H9 (cell line): Measurements from ENCODE around the gene CFAP46. TPM values are rescaled to one million over a fixed set of nuclear protein-coding genes. Genes with fewer than 3 reads are reported as not detected.
"Not testable (repeated sequence)": the region's sequence is repeated elsewhere in the genome, so short reads cannot be mapped to it uniquely, and the experiment has no call there.

Experiments
- DNase-seq: peaks from one replicate; pipeline ENCODE4 v3.0.0-alpha.2; 2017
- H2AFZ ChIP-seq: one replicate; pipeline ENCODE4 v1.6.1; 2013; ENCODE audit warnings: mild to moderate bottlenecking, low read length, control low read depth, moderate library complexity
- H2AK5ac ChIP-seq: 2 replicates; pipeline ENCODE4 v1.6.1; 2013; ENCODE audit warnings: low read length, control low read depth, mixed read lengths; ENCODE audit not compliant: insufficient read length
- H2BK120ac ChIP-seq: one replicate; pipeline ENCODE4 v1.6.1; 2013; ENCODE audit warnings: low read depth, mild to moderate bottlenecking, low read length, control low read depth, inconsistent platforms; ENCODE audit not compliant: poor library complexity, severe bottlenecking
- H2BK12ac ChIP-seq: 2 replicates; pipeline ENCODE4 v1.6.1; 2013; ENCODE audit warnings: low read length, control low read depth, mixed read lengths, low read depth; ENCODE audit not compliant: insufficient read length
- H2BK15ac ChIP-seq: 2 replicates; pipeline ENCODE4 v1.6.1; 2013; ENCODE audit warnings: low read depth, low read length, control low read depth
- H2BK20ac ChIP-seq: one replicate; pipeline ENCODE4 v1.6.1; 2013; ENCODE audit warnings: low read depth, mild to moderate bottlenecking, low read length, control low read depth, inconsistent platforms; ENCODE audit not compliant: poor library complexity, severe bottlenecking
- H2BK5ac ChIP-seq: 2 replicates; pipeline ENCODE4 v1.6.1; 2013; ENCODE audit warnings: low read length, control low read depth, mixed read lengths; ENCODE audit not compliant: insufficient read length
- H3K14ac ChIP-seq: 2 replicates; pipeline ENCODE4 v1.6.1; 2013; ENCODE audit warnings: low read length, control low read depth; ENCODE audit not compliant: insufficient read depth
- H3K18ac ChIP-seq: 2 replicates; pipeline ENCODE4 v1.6.1; 2013; ENCODE audit warnings: low read depth, mild to moderate bottlenecking, mixed read lengths, low read length, control low read depth; ENCODE audit not compliant: insufficient read length
- H3K23ac ChIP-seq: 2 replicates; pipeline ENCODE4 v1.6.1; 2013; ENCODE audit warnings: low read length, control low read depth, mixed read lengths, low read depth; ENCODE audit not compliant: insufficient read length
- H3K23me2 ChIP-seq: 2 replicates; pipeline ENCODE4 v1.6.1; 2013; ENCODE audit warnings: low read depth, mild to moderate bottlenecking, mixed read lengths, low read length, control low read depth; ENCODE audit not compliant: insufficient read length, poor library complexity, severe bottlenecking
- H3K27ac ChIP-seq: 2 replicates; pipeline ENCODE4 v1.5.1; 2013; ENCODE audit warnings: low read length, control low read depth, mixed read lengths, low read depth; ENCODE audit not compliant: insufficient read length
- H3K27me3 ChIP-seq: 2 replicates; pipeline ENCODE4 v1.6.1; 2013; ENCODE audit warnings: low read length, control low read depth, inconsistent platforms; ENCODE audit not compliant: insufficient read depth
- H3K4ac ChIP-seq: 2 replicates; pipeline ENCODE4 v1.6.1; 2013; ENCODE audit warnings: low read depth, mild to moderate bottlenecking, control low read depth, inconsistent platforms, low read length, moderate library complexity
- H3K4me1 ChIP-seq: 2 replicates; pipeline ENCODE4 v1.6.1; 2013; ENCODE audit warnings: low read length, control low read depth, inconsistent platforms; ENCODE audit not compliant: insufficient read depth
- H3K4me2 ChIP-seq: 2 replicates; pipeline ENCODE4 v1.6.1; 2013; ENCODE audit warnings: low read length, control low read depth, mixed read lengths; ENCODE audit not compliant: insufficient read length, insufficient read depth
- H3K56ac ChIP-seq: 2 replicates; pipeline ENCODE4 v1.6.1; 2013; ENCODE audit warnings: low read depth, mild to moderate bottlenecking, mixed read lengths, low read length, control low read depth; ENCODE audit not compliant: insufficient read length
- H3K79me1 ChIP-seq: 2 replicates; pipeline ENCODE4 v1.6.1; 2013; ENCODE audit warnings: low read depth, mild to moderate bottlenecking, moderate library complexity, low read length, control low read depth, inconsistent platforms; ENCODE audit not compliant: insufficient read depth, poor library complexity, severe bottlenecking
- H3K79me2 ChIP-seq: 2 replicates; pipeline ENCODE4 v1.6.1; 2013; ENCODE audit warnings: low read length, control low read depth, inconsistent platforms; ENCODE audit not compliant: insufficient read depth
- H3K9ac ChIP-seq: 2 replicates; pipeline ENCODE4 v1.6.1; 2013; ENCODE audit warnings: low read length, control low read depth, mixed read lengths; ENCODE audit not compliant: insufficient read length; ENCODE audit errors: extremely low read depth
- H3K9me3 ChIP-seq: one replicate; pipeline ENCODE4 v1.6.1; 2013; ENCODE audit warnings: low read depth, low read length, inconsistent platforms; ENCODE audit not compliant: control insufficient read depth
- H3T11ph ChIP-seq: one replicate; pipeline ENCODE4 v1.6.1; 2013; ENCODE audit warnings: mild to moderate bottlenecking, low read length, control low read depth, inconsistent platforms
- H4K20me1 ChIP-seq: one replicate; pipeline ENCODE4 v1.6.1; 2013; ENCODE audit not compliant: control insufficient read depth, insufficient read length, insufficient read depth
- H4K5ac ChIP-seq: 2 replicates; pipeline ENCODE4 v1.6.1; 2013; ENCODE audit warnings: low read depth, mild to moderate bottlenecking, mixed read lengths, low read length, control low read depth; ENCODE audit not compliant: insufficient read length
- H4K8ac ChIP-seq: replicated peaks from 2 replicates; pipeline ENCODE4 v1.6.1; 2013; ENCODE audit warnings: low read length, control low read depth, mixed read lengths, low read depth; ENCODE audit not compliant: insufficient read length
- H4K91ac ChIP-seq: 2 replicates; pipeline ENCODE4 v1.6.1; 2013; ENCODE audit warnings: low read depth, mild to moderate bottlenecking, moderate library complexity, mixed read lengths, low read length, control low read depth; ENCODE audit not compliant: insufficient read length
- H3K27ac Mint-ChIP-seq, 3 experiments: 2 replicates in 2 of 3; 3 replicates in 1 of 3; pipeline ENCODE4 v1.8.0; 2020 to 2021; ENCODE audit warnings: mixed read lengths in 3 of 3, mild to moderate bottlenecking in 1 of 3, moderate library complexity in 1 of 3
- H3K27me3 Mint-ChIP-seq: 2 replicates; pipeline ENCODE4 v1.8.0; 2021; ENCODE audit warnings: low read depth, mild to moderate bottlenecking, moderate library complexity, mixed read lengths
- H3K36me3 Mint-ChIP-seq, 3 experiments: 2 replicates in 2 of 3; 3 replicates in 1 of 3; pipeline ENCODE4 v1.8.0; 2020 to 2021; ENCODE audit warnings: low read depth in 3 of 3, mixed read lengths in 3 of 3; ENCODE audit not compliant: insufficient read depth in 1 of 3
- H3K4me1 Mint-ChIP-seq, 2 experiments: 2 replicates each; pipeline ENCODE4 v1.8.0; 2020; ENCODE audit warnings: mixed read lengths in 2 of 2
- H3K4me3 Mint-ChIP-seq, 2 experiments: 2 replicates in 1 of 2; 3 replicates in 1 of 2; pipeline ENCODE4 v1.8.0; 2020 to 2021; ENCODE audit warnings: mild to moderate bottlenecking in 2 of 2, mixed read lengths in 2 of 2, moderate library complexity in 1 of 2
- H3K9me3 Mint-ChIP-seq, 2 experiments: 2 replicates in 1 of 2; 3 replicates in 1 of 2; pipeline ENCODE4 v1.8.0; 2020; ENCODE audit warnings: mild to moderate bottlenecking in 2 of 2, mixed read lengths in 2 of 2, moderate library complexity in 1 of 2
- WGBS: extraction: QIAGEN DNeasy Blood & Tissue Kit; methylation state at CpG from one replicate; pipeline ENCODE4 v1.1.7; 2013; ENCODE audit warnings: missing lambda C conversion rate, low lambda C conversion rate, mixed read lengths; ENCODE audit not compliant: insufficient read length; ENCODE audit errors: extremely low coverage; 5-methylcytosine and 5-hydroxymethylcytosine counted together
- total RNA-seq: library from RNA; stranded (reverse); gene quantifications from 2 replicates; pipeline ENCODE4 v1.2.1, GENCODE V29; 2021
- TF ChIP-seq, protein P1 (sequence below): fragments of 200-600 bp; sonication (generic); conservative IDR thresholded peaks from 3 replicates; pipeline ENCODE4 v1.8.0; 2021; ENCODE audit warnings: antibody characterized with exemption, mild to moderate bottlenecking

CFAP46 gene
- total RNA-seq, 1 experiment from 2014 or later = 3.1 TPM

DNA sequence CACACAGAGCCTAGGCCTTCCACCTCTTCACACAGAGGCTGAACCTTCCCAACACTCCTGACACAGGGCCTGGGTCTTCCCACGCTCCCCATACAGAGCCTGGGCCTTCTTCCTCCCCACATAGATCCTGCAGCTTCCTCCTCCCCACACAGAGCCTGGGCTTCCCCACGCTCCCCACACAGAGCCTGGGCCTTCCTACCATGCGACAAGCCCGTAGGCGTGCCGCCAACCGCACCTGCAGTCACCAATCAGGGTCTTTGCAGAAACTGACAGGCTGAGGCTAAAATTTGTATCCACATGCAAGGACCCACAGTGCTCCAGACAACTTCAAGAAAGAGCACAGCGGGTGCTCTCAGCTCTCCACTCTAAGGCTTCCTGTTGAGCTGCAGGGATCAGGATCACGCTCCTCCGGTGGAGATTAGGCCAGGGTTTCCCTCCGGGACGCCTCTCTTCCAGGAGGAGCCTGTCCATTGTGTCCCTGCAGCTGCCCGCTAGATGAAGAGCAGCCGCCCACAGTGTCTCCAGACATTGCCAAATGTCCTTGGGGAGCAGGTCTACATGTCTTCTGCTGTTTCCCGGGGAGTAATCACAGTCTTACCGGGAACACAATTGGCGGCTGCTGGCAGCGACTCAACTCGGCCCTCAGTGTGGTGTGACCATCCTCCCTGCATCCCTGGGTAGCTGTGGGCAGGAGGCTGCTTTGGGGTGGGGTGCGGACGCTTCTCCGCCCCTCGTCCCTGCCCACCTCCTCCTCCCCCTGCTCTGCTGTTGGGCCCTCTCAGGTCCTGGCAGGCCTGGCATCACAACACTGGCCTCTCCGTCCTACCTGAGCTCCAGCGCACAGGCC, 9.7 kb downstream of the CFAP46 start:
- Mint-ChIP-seq H3K27me3 (no peaks in the 10 kb centered on the region; the same call in 1 of the 2 replicates), H3K36me3 (0 out of 7 replicates have a peak, but pooled peaks cover 0 to 2% (median 0%) of the 10 kb centered on the region in 3 experiments), H3K4me1 (peaks cover 3 to 5% of the 10 kb centered on the region in 2 experiments; a peak in 1 of 4 replicates), H3K4me3 (no peak overlapping the region), H3K27ac (peak overlapping the region; percentile 77 to 84 (median 82); a peak in 5 of 7 replicates), H3K9me3 (no peaks in the 10 kb centered on the region)
- Histone ChIP-seq H2BK15ac (no peak overlapping the region), H3K27ac (no peak overlapping the region), H4K8ac (no peak overlapping the region), H3K27me3 (no peaks in the 10 kb centered on the region), H3K14ac (no peak overlapping the region), H3K4ac (no peak overlapping the region), H2BK5ac (no peak overlapping the region), H3T11ph (no peak overlapping the region), H2AK5ac (no peak overlapping the region), H3K4me2 (no peak overlapping the region), H3K9ac (no peak overlapping the region), H2BK20ac (no peak overlapping the region), H4K5ac (no peak overlapping the region), H3K23ac (no peak overlapping the region), H3K4me1 (no peaks in the 10 kb centered on the region), H4K20me1 (no peaks in the 10 kb centered on the region), H3K9me3 (no peaks in the 10 kb centered on the region), H3K18ac (no peak overlapping the region), H3K23me2 (no peaks in the 10 kb centered on the region), H2AFZ (no peak overlapping the region), H3K56ac (no peak overlapping the region), H3K79me1 (no peaks in the 10 kb centered on the region), H3K79me2 (no peaks in the 10 kb centered on the region), H4K91ac (no peak overlapping the region), H2BK120ac (no peak overlapping the region), H2BK12ac (no peak overlapping the region)
- DNase-seq = no peak
- no CpG with 5 or more reads among the region's 25 CpGs for WGBS
- TF ChIP-seq, protein P1, sequence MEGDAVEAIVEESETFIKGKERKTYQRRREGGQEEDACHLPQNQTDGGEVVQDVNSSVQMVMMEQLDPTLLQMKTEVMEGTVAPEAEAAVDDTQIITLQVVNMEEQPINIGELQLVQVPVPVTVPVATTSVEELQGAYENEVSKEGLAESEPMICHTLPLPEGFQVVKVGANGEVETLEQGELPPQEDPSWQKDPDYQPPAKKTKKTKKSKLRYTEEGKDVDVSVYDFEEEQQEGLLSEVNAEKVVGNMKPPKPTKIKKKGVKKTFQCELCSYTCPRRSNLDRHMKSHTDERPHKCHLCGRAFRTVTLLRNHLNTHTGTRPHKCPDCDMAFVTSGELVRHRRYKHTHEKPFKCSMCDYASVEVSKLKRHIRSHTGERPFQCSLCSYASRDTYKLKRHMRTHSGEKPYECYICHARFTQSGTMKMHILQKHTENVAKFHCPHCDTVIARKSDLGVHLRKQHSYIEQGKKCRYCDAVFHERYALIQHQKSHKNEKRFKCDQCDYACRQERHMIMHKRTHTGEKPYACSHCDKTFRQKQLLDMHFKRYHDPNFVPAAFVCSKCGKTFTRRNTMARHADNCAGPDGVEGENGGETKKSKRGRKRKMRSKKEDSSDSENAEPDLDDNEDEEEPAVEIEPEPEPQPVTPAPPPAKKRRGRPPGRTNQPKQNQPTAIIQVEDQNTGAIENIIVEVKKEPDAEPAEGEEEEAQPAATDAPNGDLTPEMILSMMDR = no peak

DNA sequence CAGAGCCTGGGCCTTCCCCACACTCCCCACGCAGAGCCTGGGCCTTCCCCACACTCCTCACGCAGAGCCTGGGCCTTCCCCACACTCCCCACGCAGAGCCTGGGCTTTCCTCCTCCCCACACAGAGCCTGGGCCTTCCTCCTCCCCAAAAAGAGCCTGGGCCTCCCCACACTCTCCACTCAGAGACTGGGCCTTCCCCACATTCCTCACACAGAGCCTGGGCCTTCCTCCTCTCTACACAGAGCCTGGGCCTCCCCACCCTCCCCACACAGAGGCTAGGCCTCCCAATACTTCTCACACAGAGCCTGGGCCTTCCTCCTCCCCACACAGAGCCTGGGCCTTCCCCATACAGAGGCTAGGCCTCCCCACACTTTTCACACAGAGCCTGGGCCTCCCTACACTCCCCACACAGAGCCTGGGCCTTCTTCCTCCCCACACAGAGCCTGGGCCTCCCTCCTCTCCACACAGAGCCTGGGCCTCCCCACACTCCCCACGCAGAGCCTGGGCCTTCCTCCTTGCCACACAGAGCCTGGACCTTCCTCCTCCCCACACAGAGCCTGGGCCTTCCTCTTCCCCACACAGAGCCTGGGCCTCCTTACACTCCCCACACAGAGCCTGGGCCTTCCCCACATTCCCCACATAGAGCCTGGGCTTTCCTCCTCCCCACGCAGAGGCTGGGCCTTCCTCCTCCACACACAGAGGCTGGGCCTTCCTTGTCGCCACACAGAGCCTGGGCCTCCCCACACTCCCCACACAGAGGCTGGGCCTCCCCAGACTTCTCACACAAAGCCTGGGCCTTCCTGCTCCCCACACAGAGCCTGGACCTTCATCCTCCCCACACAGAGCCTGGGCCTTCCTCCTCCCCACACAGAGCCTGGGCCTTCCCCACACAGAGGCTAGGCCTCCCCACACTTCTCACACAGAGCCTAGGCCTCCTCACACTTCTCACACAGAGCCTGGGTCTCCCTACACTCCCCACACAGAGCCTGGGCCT, 10.8 kb downstream of the CFAP46 start:
- H3K9me3 ChIP-seq, H3K9ac ChIP-seq, H3K4ac ChIP-seq, H2BK15ac ChIP-seq, H3K23me2 ChIP-seq, H4K20me1 ChIP-seq, H3K23ac ChIP-seq, H4K91ac ChIP-seq, H3K4me1 Mint-ChIP-seq, H3K4me3 Mint-ChIP-seq, H4K8ac ChIP-seq, H3K79me2 ChIP-seq, H2AFZ ChIP-seq, H2BK12ac ChIP-seq, H3K9me3 Mint-ChIP-seq, H3K36me3 Mint-ChIP-seq, H3K14ac ChIP-seq, H2BK5ac ChIP-seq, H3K27me3 ChIP-seq, H4K5ac ChIP-seq, H3K27me3 Mint-ChIP-seq, DNase-seq, H2BK120ac ChIP-seq, H3K18ac ChIP-seq, H3K27ac ChIP-seq, H3T11ph ChIP-seq, H3K4me2 ChIP-seq, H2BK20ac ChIP-seq, H2AK5ac ChIP-seq, H3K4me1 ChIP-seq, H3K56ac ChIP-seq, H3K79me1 ChIP-seq: not testable (repeated sequence)
- H3K27ac Mint-ChIP-seq = peak overlapping the region; percentile 55 to 84 (median 57); a peak in 6 of 7 replicates
- no CpG with 5 or more reads among the region's 6 CpGs for WGBS
